Choroid plexus epithelial cell (primary cell): Measurements from ENCODE around the gene PEX16.

Experiments
- DNase-seq: peaks from one replicate; pipeline ENCODE4 v3.0.0-alpha.2; 2010; ENCODE audit warnings: low read depth
- H3K4me3 ChIP-seq: 2 replicates; pipeline ENCODE4 v1.5.1; 2011; ENCODE audit warnings: low read depth, mild to moderate bottlenecking, control low read depth, low read length, moderate library complexity
- TF ChIP-seq, protein P1 (sequence below): conservative IDR thresholded peaks from 2 replicates; pipeline ENCODE4 v1.5.1; 2011; ENCODE audit warnings: low read depth, mild to moderate bottlenecking, control low read depth, inconsistent platforms, low read length, moderate library complexity

Gene PEX16

DNA sequence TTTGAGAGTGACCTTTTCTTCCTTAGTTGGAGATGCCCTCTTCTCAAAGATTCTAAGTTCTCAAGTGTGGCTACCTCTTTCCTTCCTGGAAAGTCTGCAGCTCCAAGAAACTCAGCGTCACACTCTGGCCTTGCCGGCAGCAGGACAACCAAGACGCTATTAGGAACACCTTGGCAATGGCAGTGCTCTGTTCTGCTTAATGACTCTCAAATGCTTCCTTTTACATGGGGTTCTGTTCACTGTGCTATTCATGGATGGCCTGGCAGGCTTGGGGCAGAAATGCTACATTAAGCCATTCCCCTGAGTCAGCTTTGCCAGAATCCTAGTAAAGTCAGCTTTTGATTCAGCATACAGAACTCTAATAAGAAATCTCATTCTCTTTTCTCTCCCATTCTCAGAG, 30.7 kb upstream of the PEX16 start:
- no peak overlapping the region for H3K4me3 ChIP-seq
- TF ChIP-seq, protein P1, sequence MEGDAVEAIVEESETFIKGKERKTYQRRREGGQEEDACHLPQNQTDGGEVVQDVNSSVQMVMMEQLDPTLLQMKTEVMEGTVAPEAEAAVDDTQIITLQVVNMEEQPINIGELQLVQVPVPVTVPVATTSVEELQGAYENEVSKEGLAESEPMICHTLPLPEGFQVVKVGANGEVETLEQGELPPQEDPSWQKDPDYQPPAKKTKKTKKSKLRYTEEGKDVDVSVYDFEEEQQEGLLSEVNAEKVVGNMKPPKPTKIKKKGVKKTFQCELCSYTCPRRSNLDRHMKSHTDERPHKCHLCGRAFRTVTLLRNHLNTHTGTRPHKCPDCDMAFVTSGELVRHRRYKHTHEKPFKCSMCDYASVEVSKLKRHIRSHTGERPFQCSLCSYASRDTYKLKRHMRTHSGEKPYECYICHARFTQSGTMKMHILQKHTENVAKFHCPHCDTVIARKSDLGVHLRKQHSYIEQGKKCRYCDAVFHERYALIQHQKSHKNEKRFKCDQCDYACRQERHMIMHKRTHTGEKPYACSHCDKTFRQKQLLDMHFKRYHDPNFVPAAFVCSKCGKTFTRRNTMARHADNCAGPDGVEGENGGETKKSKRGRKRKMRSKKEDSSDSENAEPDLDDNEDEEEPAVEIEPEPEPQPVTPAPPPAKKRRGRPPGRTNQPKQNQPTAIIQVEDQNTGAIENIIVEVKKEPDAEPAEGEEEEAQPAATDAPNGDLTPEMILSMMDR = no peak
- DNase-seq = no peak

DNA sequence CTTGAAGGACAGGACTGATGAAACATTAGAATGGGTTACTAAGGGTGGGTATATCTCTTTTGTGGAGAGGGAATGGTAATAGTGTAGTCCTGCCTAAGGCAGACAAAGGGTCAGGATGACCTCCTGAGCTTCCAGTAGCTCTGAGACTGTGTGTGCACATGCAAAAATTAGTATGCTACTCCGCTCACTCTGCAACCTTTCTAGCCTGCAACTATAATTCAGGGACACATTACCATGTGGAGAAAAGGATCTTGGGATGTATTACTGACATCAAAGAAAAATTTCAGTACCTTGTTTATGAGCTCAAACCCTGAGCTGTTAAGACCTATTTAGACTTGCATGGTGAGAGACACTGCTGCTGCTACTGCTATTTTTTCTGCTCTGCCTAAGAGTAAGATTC, 30.2 kb upstream of the PEX16 start:
- DNase-seq = no peak
- TF ChIP-seq, protein P1 = no peak
- no peak overlapping the region for H3K4me3 ChIP-seq

DNA sequence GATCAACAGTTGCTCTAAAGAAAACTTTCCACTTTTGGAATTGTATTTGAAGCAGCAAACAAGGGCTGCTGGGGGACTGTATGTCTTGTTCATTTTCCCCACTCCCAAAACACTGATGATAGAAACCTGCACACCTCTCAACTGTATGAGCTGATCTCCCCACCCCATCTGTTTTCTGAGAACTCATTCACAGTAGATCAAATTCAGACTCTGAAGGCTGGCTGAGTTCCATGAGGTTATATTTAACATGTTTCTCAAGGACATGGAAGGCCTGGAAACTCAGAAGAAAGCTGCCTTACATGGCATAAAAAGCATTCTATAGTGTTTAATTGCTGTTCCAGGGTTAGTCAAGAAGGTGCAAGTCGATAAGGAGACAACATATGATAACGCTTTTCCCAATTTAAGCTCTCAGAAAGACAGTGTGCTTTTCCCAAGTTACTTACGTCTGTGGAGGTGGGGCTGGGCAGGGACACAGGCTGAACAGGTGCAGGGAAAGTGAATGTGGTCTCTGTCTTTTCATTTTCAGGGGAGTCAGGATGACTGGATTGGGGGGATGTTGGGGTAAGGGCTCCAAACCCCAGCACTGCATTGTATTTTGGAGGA, 27.8 kb upstream of the PEX16 start:
- H3K4me3 ChIP-seq = no peak overlapping the region
- TF ChIP-seq, protein P1 = no peak
- no peak for DNase-seq

DNA sequence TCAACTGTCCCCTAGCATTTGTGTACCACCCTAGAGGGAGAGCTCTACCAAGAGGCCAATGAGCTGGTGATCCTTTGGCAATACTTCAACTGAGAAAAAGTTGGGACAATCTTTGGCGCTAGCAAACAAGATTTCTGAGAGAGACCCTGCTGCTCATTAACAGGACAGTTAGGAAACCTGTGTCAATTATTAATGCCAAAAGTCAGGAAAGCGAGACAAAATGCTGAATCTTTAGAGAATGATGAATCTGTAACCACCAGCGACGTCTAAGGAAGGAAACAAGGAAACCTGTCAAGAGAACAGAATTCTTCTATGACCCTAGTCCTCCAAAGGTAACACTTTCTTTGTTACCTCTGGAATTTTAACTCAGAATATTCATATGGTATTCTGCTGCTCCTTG, 24.7 kb upstream of the PEX16 start:
- TF ChIP-seq, protein P1 = no peak
- DNase-seq = no peak
- no peak overlapping the region for H3K4me3 ChIP-seq

DNA sequence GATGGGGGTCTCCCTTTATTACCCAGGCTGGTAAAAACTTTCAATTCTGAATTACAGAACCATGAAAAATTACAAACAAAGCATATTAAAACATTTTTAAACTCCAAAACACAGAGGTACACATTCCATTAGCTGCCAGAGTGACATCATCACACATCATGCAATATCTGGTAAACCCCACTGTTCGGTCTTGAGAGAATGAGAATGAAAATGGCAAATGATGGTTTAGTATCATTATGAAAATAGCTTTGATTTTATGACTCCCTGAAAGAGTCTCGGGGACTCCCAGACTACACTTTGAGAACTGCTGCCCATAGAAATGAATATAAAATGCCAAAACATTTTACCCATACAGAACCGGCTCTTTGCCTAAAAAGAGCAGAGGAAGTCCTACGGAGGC, 23.6 kb upstream of the PEX16 start:
- TF ChIP-seq, protein P1 = no peak

DNA sequence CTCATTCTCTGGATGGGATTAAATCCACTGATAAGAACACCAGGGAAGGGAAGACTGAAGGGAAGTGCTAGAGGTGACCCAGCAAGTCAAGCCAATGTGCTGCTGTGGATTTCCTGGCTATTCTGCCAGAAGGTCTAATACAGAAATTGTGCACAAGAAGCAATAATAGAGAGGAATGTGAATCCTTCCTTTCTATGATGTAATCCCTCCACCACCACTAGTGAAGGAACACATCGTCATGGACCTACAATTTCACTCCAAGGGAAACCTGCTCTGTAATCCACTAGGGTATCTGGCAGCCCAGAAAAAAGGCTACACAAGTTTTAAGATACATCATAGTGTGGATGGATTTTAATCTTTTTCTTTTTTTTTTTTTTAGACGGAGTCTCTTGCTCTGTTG, 22.2 kb upstream of the PEX16 start:
- H3K4me3 ChIP-seq = no peak overlapping the region
- TF ChIP-seq, protein P1 = no peak
- DNase-seq = peak; percentile 66

More for the DNA sequence above, 23.6 kb upstream of the PEX16 start:
- no peak for DNase-seq
- H3K4me3 ChIP-seq = no peak overlapping the region

DNA sequence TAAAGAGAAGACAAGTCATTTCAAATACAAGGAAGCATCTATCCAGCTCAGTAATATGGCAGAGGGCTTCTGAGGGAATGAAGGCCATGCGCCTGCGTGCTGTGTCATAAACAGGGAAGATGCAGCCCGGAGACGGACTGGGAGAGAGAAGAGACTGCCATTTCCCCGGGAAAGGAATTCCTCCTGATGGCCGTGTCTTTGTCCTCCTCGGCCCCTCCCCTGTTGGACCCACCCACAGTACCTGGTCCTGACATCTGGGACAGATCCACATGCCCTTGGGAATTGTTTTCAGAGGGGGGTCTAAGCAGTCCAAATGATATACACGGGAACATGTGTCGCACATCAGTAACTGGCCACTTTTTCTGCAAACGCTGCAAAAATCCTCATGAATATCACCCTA, 20.2 kb upstream of the PEX16 start:
- TF ChIP-seq, protein P1 = no peak
- no peak for DNase-seq
- H3K4me3 ChIP-seq = no peak overlapping the region
